Mesenchymal stem cell (in vitro differentiated cells and primary cell): ENCODE measurements around the gene PARD3.

Source experiments
- DNase-seq: peaks from one replicate; pipeline ENCODE4 v3.0.0-alpha.2; 2013
- H2AFZ ChIP-seq: one replicate; pipeline ENCODE4 v1.6.1; 2013; ENCODE audit warnings: low read depth, mild to moderate bottlenecking, control low read depth, inconsistent platforms, low read length, moderate library complexity
- H2AK5ac ChIP-seq: 2 replicates; pipeline ENCODE4 v1.6.1; 2013; ENCODE audit warnings: low read length, moderate library complexity, mild to moderate bottlenecking, inconsistent platforms; ENCODE audit not compliant: severe bottlenecking
- H2BK120ac ChIP-seq: one replicate; pipeline ENCODE4 v1.6.1; 2013; ENCODE audit warnings: low read depth, mild to moderate bottlenecking, inconsistent platforms, low read length, moderate library complexity
- H2BK12ac ChIP-seq, 2 experiments: one replicate each; pipeline ENCODE4 v1.6.1; 2013; ENCODE audit warnings: inconsistent platforms in 2 of 2, low read length in 2 of 2, mild to moderate bottlenecking in 2 of 2, moderate library complexity in 2 of 2, control low read depth in 1 of 2
- H2BK15ac ChIP-seq: one replicate; pipeline ENCODE4 v1.6.1; 2013; ENCODE audit warnings: mild to moderate bottlenecking, low read depth, inconsistent platforms; ENCODE audit not compliant: poor library complexity, severe bottlenecking
- H2BK5ac ChIP-seq: 2 replicates; pipeline ENCODE4 v1.6.1; 2013; ENCODE audit warnings: low read depth, mild to moderate bottlenecking, low read length, control low read depth, inconsistent platforms; ENCODE audit not compliant: poor library complexity, severe bottlenecking
- H3K14ac ChIP-seq, 2 experiments: one replicate each; pipeline ENCODE4 v1.6.1; 2013; ENCODE audit warnings: inconsistent platforms in 2 of 2, low read length in 2 of 2, control low read depth in 1 of 2, mild to moderate bottlenecking in 1 of 2, moderate library complexity in 1 of 2
- H3K18ac ChIP-seq, 2 experiments: one replicate each; pipeline ENCODE4 v1.6.1; 2013; ENCODE audit warnings: inconsistent platforms in 2 of 2, low read length in 2 of 2, control low read depth in 1 of 2, low read depth in 1 of 2, mild to moderate bottlenecking in 1 of 2
- H3K23ac ChIP-seq, 2 experiments: one replicate each; pipeline ENCODE4 v1.6.1; 2013; ENCODE audit warnings: inconsistent platforms in 2 of 2, low read length in 2 of 2, mild to moderate bottlenecking in 2 of 2, moderate library complexity in 2 of 2, control low read depth in 1 of 2
- H3K27ac ChIP-seq: 2 replicates; pipeline ENCODE4 v1.5.1; 2013; ENCODE audit warnings: mild to moderate bottlenecking, moderate library complexity, low read length, control low read depth, inconsistent platforms; ENCODE audit not compliant: poor library complexity, severe bottlenecking
- H3K27me3 ChIP-seq, 2 experiments: 2 replicates each; pipeline versions ENCODE4 v1.6.1 to v1.7.0; 2013; ENCODE audit warnings: low read length in 2 of 2, mild to moderate bottlenecking in 2 of 2, moderate library complexity in 2 of 2, control low read depth in 1 of 2, inconsistent platforms in 1 of 2; ENCODE audit not compliant: control insufficient read depth in 1 of 2, insufficient read depth in 1 of 2
- H3K36me3 ChIP-seq, 2 experiments: 2 replicates each; pipeline versions ENCODE4 v1.6.1 to v1.7.0; 2013; ENCODE audit warnings: low read length in 2 of 2, control low read depth in 1 of 2, inconsistent platforms in 1 of 2, low read depth in 1 of 2, mild to moderate bottlenecking in 1 of 2; ENCODE audit not compliant: insufficient read depth in 2 of 2, control insufficient read depth in 1 of 2
- H3K4ac ChIP-seq, 2 experiments: one replicate each; pipeline ENCODE4 v1.6.1; 2013; ENCODE audit warnings: inconsistent platforms in 2 of 2, low read length in 2 of 2, mild to moderate bottlenecking in 2 of 2, moderate library complexity in 2 of 2, control low read depth in 1 of 2, low read depth in 1 of 2
- H3K4me1 ChIP-seq: 2 replicates; pipeline ENCODE4 v1.6.1; 2013; ENCODE audit warnings: low read depth, low read length, control low read depth; ENCODE audit not compliant: control insufficient read depth, insufficient read depth
- H3K4me2 ChIP-seq: 2 replicates; pipeline ENCODE4 v1.6.1; 2013; ENCODE audit warnings: low read length, mild to moderate bottlenecking, inconsistent platforms; ENCODE audit not compliant: poor library complexity, severe bottlenecking
- H3K4me3 ChIP-seq, 2 experiments: 2 replicates each; pipeline versions ENCODE4 v1.5.1 to v1.7.0; 2013; ENCODE audit warnings: low read length in 2 of 2, mild to moderate bottlenecking in 2 of 2, control low read depth in 1 of 2, low read depth in 1 of 2; ENCODE audit not compliant: insufficient read depth in 1 of 2
- H3K79me1 ChIP-seq: replicated peaks from 2 replicates; pipeline ENCODE4 v1.6.1; 2013; ENCODE audit warnings: mild to moderate bottlenecking, control low read depth, low read length, inconsistent platforms; ENCODE audit not compliant: poor library complexity, severe bottlenecking
- H3K9ac ChIP-seq: 2 replicates; pipeline ENCODE4 v1.7.0; 2013; ENCODE audit warnings: mild to moderate bottlenecking, low read length, moderate library complexity
- H3K9me3 ChIP-seq: 2 replicates; pipeline ENCODE4 v1.7.0; 2013; ENCODE audit warnings: mild to moderate bottlenecking, low read length; ENCODE audit not compliant: control insufficient read depth
- H4K8ac ChIP-seq: one replicate; pipeline ENCODE4 v1.6.1; 2013; ENCODE audit warnings: inconsistent platforms, mild to moderate bottlenecking, low read length, moderate library complexity
- H4K91ac ChIP-seq: one replicate; pipeline ENCODE4 v1.6.1; 2013; ENCODE audit warnings: mild to moderate bottlenecking, low read length, inconsistent platforms
- WGBS: methylation state at CpG from one replicate; pipeline ENCODE4 v1.1.7; 2013; ENCODE audit warnings: mixed read lengths; 5-methylcytosine and 5-hydroxymethylcytosine counted together

The PARD3 gene

DNA sequence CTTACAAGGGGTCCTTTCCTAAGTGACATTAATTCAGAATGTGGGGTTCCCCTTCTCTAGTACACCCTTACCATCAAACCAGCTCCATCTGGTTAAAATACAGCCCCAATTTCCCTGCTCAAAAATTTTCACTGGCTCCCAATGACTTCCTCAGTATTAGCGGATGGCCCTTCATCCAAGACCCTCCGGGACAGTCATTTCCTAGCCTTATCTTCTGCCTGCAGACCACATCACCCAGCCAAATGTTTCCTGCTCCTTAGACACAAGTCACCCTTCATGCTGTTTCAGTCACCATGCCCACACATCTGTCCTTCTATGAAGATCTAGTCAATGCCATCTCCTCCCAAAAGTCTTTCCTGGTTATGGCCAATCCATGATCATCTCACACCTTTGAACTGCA is 45.2 kb downstream of the PARD3 start:
- Histone ChIP-seq H3K79me1 (peaks cover 11% of the 10 kb centered on the region), H2BK5ac (no peak overlapping the region), H4K91ac (no peak overlapping the region), H3K27ac (no peak overlapping the region), H3K4me2 (no peak overlapping the region), H3K14ac (no peak overlapping the region), H3K23ac (no peak overlapping the region), H3K4me1 (peaks cover 14% of the 10 kb centered on the region), H2AFZ (no peak overlapping the region), H3K4me3 (no peak overlapping the region), H3K4ac (no peak overlapping the region), H2BK15ac (no peak overlapping the region), H2AK5ac (no peak overlapping the region), H2BK12ac (no peak overlapping the region), H3K9me3 (no peaks in the 10 kb centered on the region), H3K27me3 (no peaks in the 10 kb centered on the region), H3K18ac (no peak overlapping the region), H2BK120ac (no peak overlapping the region), H4K8ac (no peak overlapping the region), H3K9ac (no peak overlapping the region), H3K36me3 (peaks cover 0 to 8% of the 10 kb centered on the region in 2 experiments)
- WGBS, result 68% methylated on average over 2 of the region's 2 CpGs
- no peak for DNase-seq

DNA sequence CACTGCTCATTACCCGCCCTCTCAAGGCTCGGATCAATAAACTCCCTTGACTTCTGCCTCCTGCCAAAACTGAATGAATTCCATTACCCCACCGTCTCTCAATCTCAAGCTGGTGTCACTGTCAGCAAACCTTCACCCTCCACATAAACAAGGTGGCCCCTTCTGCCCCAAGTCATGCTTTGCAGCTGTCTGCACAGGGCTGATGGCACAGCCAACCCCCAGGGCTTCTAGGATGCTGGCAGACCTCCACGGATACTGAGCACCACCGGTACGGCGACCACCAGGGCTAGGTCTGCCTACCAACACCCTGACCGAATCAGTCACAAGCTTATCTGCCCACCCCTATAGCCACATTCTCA is 46.1 kb downstream of the PARD3 start:
- Histone ChIP-seq H3K79me1 (peaks cover 11% of the 10 kb centered on the region), H4K8ac (peak overlapping the region; percentile 84)
- 78% methylated on average over 8 of the region's 8 CpGs for WGBS

DNA sequence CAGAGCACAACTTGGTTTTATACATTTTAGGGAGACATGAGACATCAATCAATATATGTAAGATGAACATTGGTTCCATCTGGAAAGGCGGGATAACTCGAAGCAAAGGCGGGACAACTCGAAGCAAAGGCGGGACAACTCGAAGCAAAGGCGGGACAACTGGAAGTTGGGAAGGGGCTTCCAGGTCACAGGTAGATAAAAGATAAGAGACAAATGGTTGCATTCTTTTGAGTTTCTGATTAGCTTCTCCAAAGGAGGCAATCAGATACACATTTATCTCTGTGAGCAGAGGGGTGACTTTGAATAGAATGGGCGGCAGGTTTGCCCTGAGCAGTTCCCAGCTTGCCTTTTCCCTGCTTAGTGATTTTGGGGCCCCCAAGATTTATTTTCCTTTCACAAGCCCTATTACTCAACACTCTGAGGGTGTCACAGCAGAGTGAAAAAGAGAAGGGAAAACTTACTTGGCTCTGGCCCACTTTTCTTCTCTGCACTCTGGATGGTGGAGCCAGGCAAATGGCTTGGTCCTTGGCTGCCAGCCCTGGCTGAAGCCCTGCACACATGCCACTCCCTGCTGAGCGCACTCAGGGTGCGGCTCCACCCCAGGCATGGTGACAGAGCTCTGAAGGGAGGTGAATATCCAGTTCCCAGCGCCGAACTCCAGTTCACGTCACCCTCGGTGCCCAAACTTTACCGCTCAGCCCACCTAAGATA is 46.7 kb downstream of the PARD3 start:
- no peak overlapping the region for H3K9ac ChIP-seq
- no peak overlapping the region for H2AFZ ChIP-seq
- no peak for DNase-seq
- no peak overlapping the region for H2BK120ac ChIP-seq
- H2BK12ac ChIP-seq, result no peak overlapping the region
- peak overlapping the region in 1 of 2 experiments; percentile 50 for H3K4me3 ChIP-seq
- WGBS, result 81% methylated on average over 15 of the region's 15 CpGs
- H2BK5ac ChIP-seq, result no peak overlapping the region
- H3K79me1 ChIP-seq, result peaks cover 11% of the 10 kb centered on the region
- H2BK15ac ChIP-seq, result no peak overlapping the region
- H4K91ac ChIP-seq, result peak overlapping the region; percentile 82
- H3K4ac ChIP-seq, result no peak overlapping the region
- peak overlapping the region in 1 of 2 experiments; percentile 55 for H3K18ac ChIP-seq
- H3K27ac ChIP-seq, result no peak overlapping the region
- H3K9me3 ChIP-seq, result no peaks in the 10 kb centered on the region
- H4K8ac ChIP-seq, result no peak overlapping the region
- peak overlapping the region in 1 of 2 experiments; percentile 85 for H3K23ac ChIP-seq
- no peak overlapping the region for H2AK5ac ChIP-seq
- peaks cover 0 to 8% of the 10 kb centered on the region in 2 experiments for H3K36me3 ChIP-seq
- H3K4me2 ChIP-seq, result no peak overlapping the region
- no peak overlapping the region for H3K14ac ChIP-seq
- H3K4me1 ChIP-seq, result peaks cover 16% of the 10 kb centered on the region
- no peaks in the 10 kb centered on the region for H3K27me3 ChIP-seq

More for the DNA sequence above, 46.1 kb downstream of the PARD3 start:
- H3K4me2 ChIP-seq, result no peak overlapping the region
- no peak overlapping the region for H2BK5ac ChIP-seq
- H3K9me3 ChIP-seq, result no peaks in the 10 kb centered on the region
- no peak overlapping the region for H2BK120ac ChIP-seq
- no peak overlapping the region for H3K27ac ChIP-seq
- no peaks in the 10 kb centered on the region for H3K27me3 ChIP-seq
- no peak for DNase-seq
- H3K4me1 ChIP-seq, result peaks cover 14% of the 10 kb centered on the region
- peak overlapping the region in 1 of 2 experiments; percentile 4 for H2BK12ac ChIP-seq
- no peak overlapping the region for H3K9ac ChIP-seq
- H3K18ac ChIP-seq, result peak overlapping the region in 1 of 2 experiments; percentile 55
- no peak overlapping the region for H2BK15ac ChIP-seq
- peak overlapping the region; percentile 82 for H4K91ac ChIP-seq
- H3K4me3 ChIP-seq, result peak overlapping the region in 1 of 2 experiments; percentile 50
- peak overlapping the region in 1 of 2 experiments; percentile 85 for H3K23ac ChIP-seq
- no peak overlapping the region for H2AFZ ChIP-seq
- H3K14ac ChIP-seq, result no peak overlapping the region
- H3K4ac ChIP-seq, result no peak overlapping the region
- peaks cover 0 to 8% of the 10 kb centered on the region in 2 experiments for H3K36me3 ChIP-seq
- no peak overlapping the region for H2AK5ac ChIP-seq

DNA sequence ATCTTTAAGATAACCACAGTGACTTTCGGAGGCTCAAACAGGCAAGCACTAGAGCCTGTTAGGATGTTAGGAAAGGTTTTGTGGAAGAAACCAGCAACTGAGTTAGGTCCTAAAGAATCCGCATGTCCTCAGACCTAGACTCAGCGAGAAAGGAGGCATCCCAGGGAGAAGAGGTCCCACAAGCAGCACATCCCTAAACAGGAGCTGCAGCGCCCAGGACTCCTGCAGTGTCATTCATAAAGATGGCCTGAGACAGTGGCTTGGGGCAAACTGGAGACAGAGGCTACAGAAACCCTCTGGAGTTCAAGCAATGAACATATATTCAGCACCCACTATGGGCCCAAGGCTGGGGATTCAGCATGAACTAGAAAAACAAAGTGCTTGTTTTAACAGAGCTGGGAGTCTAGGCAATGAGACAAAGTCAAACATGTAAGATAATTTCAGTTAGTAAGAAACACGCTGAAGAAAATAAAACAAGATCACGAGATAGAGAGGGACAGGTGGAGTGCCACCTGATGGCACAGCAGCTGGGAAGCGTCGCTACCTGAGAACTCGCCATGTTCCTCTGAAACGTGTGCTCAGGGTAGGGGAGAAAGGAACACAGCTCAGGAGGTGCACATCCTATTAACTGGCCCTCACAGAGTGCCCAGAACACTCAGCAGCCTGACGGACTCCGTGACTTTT is 48.1 kb downstream of the PARD3 start:
- Histone ChIP-seq H3K18ac (peak overlapping the region in 1 of 2 experiments; percentile 21), H2AFZ (no peak overlapping the region), H2BK12ac (no peak overlapping the region), H3K4me3 (peak overlapping the region in 1 of 2 experiments; percentile 26), H3K36me3 (peaks cover 0 to 8% of the 10 kb centered on the region in 2 experiments), H3K23ac (peak overlapping the region in 1 of 2 experiments; percentile 97), H2BK15ac (no peak overlapping the region), H3K4me2 (no peak overlapping the region), H4K91ac (no peak overlapping the region), H3K9ac (no peak overlapping the region), H2BK5ac (no peak overlapping the region), H2AK5ac (no peak overlapping the region), H3K27me3 (no peaks in the 10 kb centered on the region), H3K27ac (no peak overlapping the region), H3K4me1 (peaks cover 20% of the 10 kb centered on the region), H2BK120ac (no peak overlapping the region), H3K14ac (no peak overlapping the region), H3K9me3 (no peaks in the 10 kb centered on the region), H3K79me1 (peaks cover 11% of the 10 kb centered on the region), H4K8ac (no peak overlapping the region), H3K4ac (peak overlapping the region in 1 of 2 experiments; percentile 44)
- 82% methylated on average over 10 of the region's 12 CpGs for WGBS
- no peak for DNase-seq
